Thyroid gland (tissue), 4 donors: ENCODE results near the gene PAIP2.
"Not testable (repeated sequence)": the region's sequence is repeated elsewhere in the genome, so short reads cannot be mapped to it uniquely, and the experiment has no call there.

ENCODE experiments used
- CTCF ChIP-seq, 6 experiments: fragments of 200-600 bp in 3 of 6; fragments of 450-650 bp in 3 of 6; sonication (generic) in 3 of 6; IDR thresholded peaks; one replicate each; pipeline ENCODE4 v1.5.1; 2016 to 2019; ENCODE audit warnings: antibody characterized with exemption in 6 of 6, mild to moderate bottlenecking in 2 of 6, inconsistent platforms in 1 of 6, moderate library complexity in 1 of 6
- POLR2A ChIP-seq, 2 donors: fragments of 450-650 bp; IDR thresholded peaks; one replicate each; pipeline ENCODE4 v1.6.1; 2017; ENCODE audit warnings: antibody characterized with exemption in 2 of 2, mild to moderate bottlenecking in 2 of 2, moderate library complexity in 1 of 2

DNA sequence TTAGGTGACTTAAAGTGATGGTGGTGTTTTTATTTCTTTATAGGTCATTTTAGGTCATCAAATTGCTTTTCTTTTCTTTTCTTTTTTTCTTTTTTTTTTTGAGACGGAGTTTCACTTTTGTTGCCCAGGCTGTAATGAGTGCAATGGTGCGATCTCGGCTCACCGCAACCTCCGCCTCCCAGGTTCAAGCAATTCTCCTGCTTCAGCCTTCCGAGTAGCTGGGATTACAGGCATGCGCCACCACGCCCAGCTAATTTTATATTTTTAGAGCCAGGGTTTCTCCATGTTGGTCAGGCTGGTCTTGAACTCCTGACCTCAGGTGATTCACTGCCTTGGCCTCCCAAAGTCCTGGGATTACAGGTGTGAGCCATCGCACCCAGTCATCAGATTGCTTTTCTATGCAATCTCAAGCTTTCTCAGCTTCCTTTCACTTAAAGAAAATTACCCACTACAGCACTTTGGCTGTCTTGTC is 30.9 kb upstream of the PAIP2 start:
- TF ChIP-seq CTCF, POLR2A (IDR thresholded peaks at IDR 0.05): not testable (repeated sequence)
